Ovary (tissue), 9 donors: Measurements from ENCODE around the gene ASB11. TPM values are rescaled to one million over a fixed set of nuclear protein-coding genes. Genes with fewer than 3 reads are reported as not detected.
"Not testable (repeated sequence)": the region's sequence is repeated elsewhere in the genome, so short reads cannot be mapped to it uniquely, and the experiment has no call there.

Experiments used
- DNase-seq, 5 donors: peaks; one replicate each; pipeline ENCODE4 v3.0.0-alpha.2; 2019 to 2020
- H3K27ac ChIP-seq, 2 donors: fragments of 200-600 bp; one replicate each; pipeline versions ENCODE4 v1.5.1 to v1.8.0; 2019 to 2022
- H3K27me3 ChIP-seq: fragments of 200-600 bp; one replicate; pipeline ENCODE4 v1.8.0; 2022
- H3K36me3 ChIP-seq: fragments of 200-600 bp; sonication (generic); one replicate; pipeline ENCODE4 v1.5.1; 2019
- H3K4me1 ChIP-seq: one replicate; pipeline ENCODE4 v1.8.1; 2013; ENCODE audit warnings: mild to moderate bottlenecking, moderate library complexity; ENCODE audit not compliant: insufficient read depth
- H3K4me3 ChIP-seq: fragments of 200-600 bp; sonication (generic); one replicate; pipeline ENCODE4 v1.5.1; 2017
- H3K9me3 ChIP-seq, 2 donors: fragments of 200-600 bp in 1 of 2; sonication (generic) in 1 of 2; one replicate each; pipeline versions ENCODE4 v1.5.1 to v1.8.1; 2013 to 2019; ENCODE audit warnings: mild to moderate bottlenecking in 1 of 2, moderate library complexity in 1 of 2
- EP300 ChIP-seq: sonication (generic); formaldehyde crosslinking; IDR thresholded peaks from one replicate; pipeline ENCODE4 v1.6.1; 2017; ENCODE audit warnings: antibody characterized with exemption
- POLR2A ChIP-seq: fragments of 450-650 bp; IDR thresholded peaks from one replicate; pipeline ENCODE4 v1.6.1; 2017; ENCODE audit warnings: antibody characterized with exemption, mild to moderate bottlenecking, moderate library complexity
- WGBS, 3 donors: extraction: QIAGEN DNeasy Blood & Tissue Kit in 1 of 3; methylation state at CpG; one replicate each; pipeline versions ENCODE4 v1.1.5 to v1.1.7; 2013 to 2017; 5-methylcytosine and 5-hydroxymethylcytosine counted together
- intact Hi-C, 4 donors: fragments of 100-400 bp; cut with DNase I; formaldehyde crosslinking; loops; one replicate each; pipeline versions ENCODE4 v1.11.0 to v1.15.1; 2022 to 2023
- polyA plus RNA-seq, 2 donors: library from polyadenylated mRNA; stranded (reverse); fragments of 200-250 nt in 1 of 2; fragments of 350-450 nt in 1 of 2; fragmentation: Illumina TruSeq in 1 of 2; extraction: RNeasy Lipid Tissue Mini Kit (QIAGEN cat#74804) in 1 of 2; gene quantifications; one replicate each; pipeline ENCODE4 v1.2.3, GENCODE V29; 2013 to 2014
- total RNA-seq, 7 donors: library from RNA; depleted of rRNA in 2 of 7; stranded (reverse); fragments of >200 nt in 2 of 7; fragmentation: NEBNext Ultra II Directional in 3 of 7; extraction: Animal tissue kit (Norgen Biotek cat#: 25700) in 3 of 7; gene quantifications; one replicate each; pipeline versions ENCODE4 v1.1.0 to v1.2.4, GENCODE V29; 2016 to 2023
- TF ChIP-seq, protein P1 (sequence below), 3 donors: fragments of 450-650 bp in 2 of 3; fragments of 200-600 bp in 1 of 3; IDR thresholded peaks; one replicate each; pipeline versions ENCODE4 v1.5.1 to v1.8.0; 2016 to 2022; ENCODE audit warnings: antibody characterized with exemption in 3 of 3, mild to moderate bottlenecking in 1 of 3
- donor health status: DM: no; HTN: no; CAD: no; lungs with moderate emphysema.
- donor health status: DM: no; HTN: no; CAD: no.
- donor health status: Bipolar disorder and iron deficiency.
- donor health status: DM: yes; HTN: yes; CAD: no.
- donor health status: DM: no; HTN: no; CAD: no.
- donor health status: DM: yes; HTN: yes; CAD: no.

The ASB11 gene
- total and polyA plus RNA-seq, 9 donors = 0.06 to 0.08 TPM; not detected in 7

GRCh38 chrX:15298201-15298600, 17.2 kb downstream of the ASB11 start:
- Histone ChIP-seq H3K36me3 (no peaks in the 10 kb centered on the region), H3K27me3 (no peaks in the 10 kb centered on the region), H3K27ac (no peak overlapping the region), H3K4me1 (no peaks in the 10 kb centered on the region), H3K4me3 (no peak overlapping the region), H3K9me3 (no peaks in the 10 kb centered on the region)
- TF ChIP-seq EP300 (no peak), POLR2A (no peak)
- TF ChIP-seq, protein P1, sequence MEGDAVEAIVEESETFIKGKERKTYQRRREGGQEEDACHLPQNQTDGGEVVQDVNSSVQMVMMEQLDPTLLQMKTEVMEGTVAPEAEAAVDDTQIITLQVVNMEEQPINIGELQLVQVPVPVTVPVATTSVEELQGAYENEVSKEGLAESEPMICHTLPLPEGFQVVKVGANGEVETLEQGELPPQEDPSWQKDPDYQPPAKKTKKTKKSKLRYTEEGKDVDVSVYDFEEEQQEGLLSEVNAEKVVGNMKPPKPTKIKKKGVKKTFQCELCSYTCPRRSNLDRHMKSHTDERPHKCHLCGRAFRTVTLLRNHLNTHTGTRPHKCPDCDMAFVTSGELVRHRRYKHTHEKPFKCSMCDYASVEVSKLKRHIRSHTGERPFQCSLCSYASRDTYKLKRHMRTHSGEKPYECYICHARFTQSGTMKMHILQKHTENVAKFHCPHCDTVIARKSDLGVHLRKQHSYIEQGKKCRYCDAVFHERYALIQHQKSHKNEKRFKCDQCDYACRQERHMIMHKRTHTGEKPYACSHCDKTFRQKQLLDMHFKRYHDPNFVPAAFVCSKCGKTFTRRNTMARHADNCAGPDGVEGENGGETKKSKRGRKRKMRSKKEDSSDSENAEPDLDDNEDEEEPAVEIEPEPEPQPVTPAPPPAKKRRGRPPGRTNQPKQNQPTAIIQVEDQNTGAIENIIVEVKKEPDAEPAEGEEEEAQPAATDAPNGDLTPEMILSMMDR (IDR thresholded peaks at IDR 0.05) = no peak
- 55 to 62% (median 57%) methylated on average over 2 of the region's 2 CpGs for WGBS, 3 donors
- DNase-seq = no peak
- intact Hi-C loops = no loop called here

GRCh38 chrX:15293451-15293850, 22.0 kb downstream of the ASB11 start:
- Histone ChIP-seq H3K4me3 (no peak overlapping the region), H3K27ac (no peak overlapping the region), H3K4me1 (no peaks in the 10 kb centered on the region), H3K27me3 (no peaks in the 10 kb centered on the region), H3K36me3 (no peaks in the 10 kb centered on the region), H3K9me3 (no peaks in the 10 kb centered on the region)
- DNase-seq = no peak
- intact Hi-C loops = no loop called here
- TF ChIP-seq POLR2A = no peak
- TF ChIP-seq, protein P1 (IDR thresholded peaks at IDR 0.05) = no peak
- no peak for TF ChIP-seq EP300
- 74 to 87% (median 76%) methylated on average over 2 of the region's 2 CpGs for WGBS, 3 donors

DNA sequence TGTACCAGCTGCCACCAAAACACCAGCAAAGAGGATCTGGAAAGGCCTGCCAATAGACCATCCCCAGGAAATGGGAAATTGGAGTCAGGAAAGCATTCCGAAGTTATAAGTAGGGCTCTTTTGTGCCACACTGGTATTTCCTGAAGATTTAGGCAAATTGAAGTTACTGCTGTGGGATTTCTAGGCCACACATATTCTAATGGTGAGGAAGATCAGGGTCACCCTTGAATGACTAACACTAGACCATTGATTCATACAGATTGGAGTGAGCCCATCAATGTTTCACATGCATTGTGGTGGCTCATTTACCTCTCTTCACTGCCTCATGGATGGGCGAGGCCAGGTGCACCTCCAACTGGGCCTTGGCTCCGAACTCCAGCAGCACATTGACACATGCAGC, 22.6 kb downstream of the ASB11 start:
- no peak for TF ChIP-seq EP300
- TF ChIP-seq, protein P1 (IDR thresholded peaks at IDR 0.05) = no peak
- no peak for TF ChIP-seq POLR2A
- H3K27ac ChIP-seq = no peak overlapping the region
- H3K9me3 ChIP-seq = no peaks in the 10 kb centered on the region
- H3K27me3 ChIP-seq = no peaks in the 10 kb centered on the region
- intact Hi-C loops = no loop called here
- WGBS, 3 donors = 72 to 85% (median 84%) methylated on average over 3 of the region's 3 CpGs
- H3K36me3 ChIP-seq = no peaks in the 10 kb centered on the region
- H3K4me1 ChIP-seq = no peaks in the 10 kb centered on the region
- DNase-seq = no peak
- no peak overlapping the region for H3K4me3 ChIP-seq

DNA sequence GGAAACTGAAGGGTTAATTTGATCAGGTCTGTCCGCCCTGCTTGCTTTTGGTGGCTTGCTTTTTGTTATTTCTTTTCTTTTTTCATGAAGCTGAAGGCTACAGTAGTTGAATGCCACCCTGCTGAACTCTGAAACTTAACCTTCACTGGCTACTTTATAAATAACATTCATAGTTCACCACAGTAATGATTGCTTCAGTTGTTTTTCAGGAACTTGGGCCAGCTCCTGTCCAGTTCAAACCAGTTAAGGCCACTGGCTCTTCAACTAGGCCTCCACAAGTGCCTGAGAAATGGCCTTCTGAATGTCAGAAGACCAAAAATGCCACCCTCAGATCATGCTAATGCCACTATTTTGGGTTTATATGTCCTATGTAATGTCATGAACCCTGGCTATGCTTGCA, 37.8 kb downstream of the ASB11 start:
- Histone ChIP-seq H3K27ac (no peak overlapping the region), H3K9me3 (no peaks in the 10 kb centered on the region), H3K27me3 (no peaks in the 10 kb centered on the region), H3K36me3 (no peaks in the 10 kb centered on the region), H3K4me1 (no peaks in the 10 kb centered on the region), H3K4me3 (no peak overlapping the region)
- WGBS, 3 donors = 2 to 15% (median 13%) methylated on average over 1 of the region's 1 CpG
- TF ChIP-seq, protein P1 (IDR thresholded peaks at IDR 0.05) = no peak
- TF ChIP-seq POLR2A (no peak), EP300 (no peak)
- DNase-seq = no peak
- intact Hi-C loops = no loop called here

DNA sequence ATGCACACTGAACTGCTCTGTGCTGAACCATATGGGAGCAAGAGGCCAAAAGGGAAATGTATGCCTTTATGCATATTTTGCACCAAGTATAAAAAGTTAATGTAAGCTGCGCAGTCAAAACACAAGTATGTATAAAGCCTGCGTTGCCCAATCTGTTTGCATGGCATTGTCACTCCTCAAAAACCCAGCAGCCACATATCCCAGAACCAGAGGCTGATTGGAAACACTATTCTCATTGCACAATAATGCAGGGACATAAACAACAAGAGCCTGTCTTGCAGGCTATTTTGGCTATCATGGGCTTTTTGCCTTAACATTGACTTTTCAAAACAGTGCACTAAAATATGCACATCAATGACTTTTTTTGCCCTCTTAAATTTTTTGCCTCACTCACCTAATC, 40.5 kb downstream of the ASB11 start:
- no peak for DNase-seq
- 84 to 87% (median 85%) methylated on average over 2 of the region's 2 CpGs for WGBS, 3 donors
- Histone ChIP-seq H3K4me1 (no peaks in the 10 kb centered on the region), H3K27ac (no peak overlapping the region), H3K36me3 (no peaks in the 10 kb centered on the region), H3K27me3 (no peaks in the 10 kb centered on the region), H3K9me3 (no peaks in the 10 kb centered on the region), H3K4me3 (no peak overlapping the region)
- no peak for TF ChIP-seq POLR2A
- TF ChIP-seq, protein P1 (IDR thresholded peaks at IDR 0.05) = no peak
- intact Hi-C loops = no loop called here

- H3K36me3 ChIP-seq, H3K4me3 ChIP-seq, H3K27ac ChIP-seq, H3K9me3 ChIP-seq, H3K4me1 ChIP-seq, H3K27me3 ChIP-seq, DNase-seq, intact Hi-C loops: not testable (repeated sequence)
- 84 to 88% (median 86%) methylated on average over 10 of the region's 10 CpGs for WGBS, 3 donors
These were observed 42.2 kb downstream of the ASB11 start for GRCh38 chrX:15273275-15273674.
